Measurements from ENCODE around the gene OSGIN1.

OSGIN1 gene

DNA sequence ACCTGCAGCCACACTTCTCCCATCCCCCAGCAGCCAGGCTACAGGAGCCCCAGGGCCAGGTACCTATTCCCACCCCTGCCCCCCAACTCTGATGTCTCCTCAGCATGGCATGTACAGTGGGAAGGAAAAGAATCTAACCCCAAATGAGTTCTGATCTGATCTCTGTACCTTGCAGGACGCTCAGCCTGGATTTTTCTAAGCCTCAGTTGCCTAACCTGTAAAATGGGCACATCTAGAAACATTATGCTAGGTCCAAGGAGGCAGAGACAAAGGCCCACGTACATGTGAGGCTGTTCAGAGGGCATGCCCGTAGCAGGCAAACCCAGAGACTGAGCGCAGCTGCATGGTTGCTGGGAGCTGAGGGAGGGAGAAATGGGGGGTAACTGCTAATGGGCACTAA, 54.5 kb downstream of the OSGIN1 start:
- DNase-seq, result no peak

DNA sequence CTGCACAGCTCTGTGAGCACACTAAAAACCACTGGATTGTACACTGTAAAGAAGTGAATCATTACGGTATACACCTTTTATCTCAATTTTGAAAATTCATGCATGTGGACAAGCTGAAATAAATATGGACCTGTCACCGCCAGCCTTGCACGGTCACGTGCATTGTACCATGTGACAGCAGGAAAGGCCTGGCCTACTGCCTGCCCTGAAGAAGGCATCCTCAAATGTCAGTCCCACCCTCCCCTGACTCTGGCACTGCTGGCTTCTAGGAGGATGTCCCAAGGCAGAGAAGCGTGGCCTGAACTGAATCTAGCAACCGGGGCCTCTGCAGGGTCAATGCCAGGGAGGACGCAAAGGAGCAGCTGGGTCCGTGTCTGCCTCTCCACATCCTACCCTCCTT, 54.9 kb downstream of the OSGIN1 start:
- no peak for DNase-seq

DNA sequence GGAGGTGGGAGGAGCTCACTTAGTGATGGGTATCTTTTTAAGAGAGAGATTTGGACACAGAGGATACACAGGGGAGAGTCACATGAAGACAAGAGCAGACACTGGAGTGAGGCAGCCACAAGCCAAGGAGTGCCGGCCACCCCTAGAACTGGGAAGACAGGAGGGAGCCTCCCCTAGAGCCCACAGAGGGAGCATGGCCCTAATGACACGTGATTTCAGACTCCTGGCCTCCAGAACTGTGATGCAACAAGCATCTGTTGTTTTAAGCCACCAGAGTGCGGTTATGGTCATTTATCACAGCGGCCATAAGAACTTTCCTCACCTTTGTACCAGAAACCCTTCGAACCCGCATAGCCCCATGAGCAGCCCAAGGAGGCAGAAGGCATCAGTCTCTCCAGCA, 56.2 kb downstream of the OSGIN1 start:
- no peak for DNase-seq

DNA sequence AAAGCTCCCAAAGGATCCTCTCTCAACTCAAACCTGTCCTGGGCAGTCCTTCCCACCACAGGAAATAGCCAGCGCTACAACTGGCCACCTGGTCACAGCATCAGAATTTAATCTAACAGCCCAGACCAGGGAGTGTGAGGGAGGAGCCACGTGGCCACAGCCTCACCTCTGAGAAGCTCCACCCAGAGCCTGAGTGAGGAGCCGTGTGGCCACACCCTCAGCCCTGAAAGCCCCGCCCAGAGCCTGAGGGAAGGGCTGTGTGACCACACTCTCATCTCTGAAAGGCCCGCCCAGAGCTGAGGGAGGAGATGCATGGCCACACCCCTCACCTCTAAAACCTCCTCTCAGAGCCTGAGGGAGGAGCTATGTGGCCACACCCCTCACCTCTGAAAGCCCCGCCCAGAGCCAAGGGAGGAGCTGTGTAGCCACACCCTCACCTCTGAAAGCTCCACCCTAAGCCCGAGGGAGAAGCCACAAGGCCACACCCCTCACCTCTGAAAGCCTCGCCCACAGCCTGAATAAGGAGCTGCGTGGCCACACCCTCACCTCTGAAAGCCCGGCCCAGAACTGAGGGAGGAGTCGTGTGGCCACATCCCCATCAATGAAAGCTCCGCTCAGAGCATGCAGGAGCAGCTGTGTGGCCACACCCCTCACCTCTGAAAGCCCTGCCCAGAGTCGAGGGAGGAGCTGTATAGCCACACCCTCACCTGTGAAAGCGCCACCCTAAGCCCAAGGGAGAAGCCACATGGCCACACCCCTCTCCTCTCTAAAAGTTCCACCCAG, 60.9 kb downstream of the OSGIN1 start:
- peak; percentile 95 for DNase-seq

DNA sequence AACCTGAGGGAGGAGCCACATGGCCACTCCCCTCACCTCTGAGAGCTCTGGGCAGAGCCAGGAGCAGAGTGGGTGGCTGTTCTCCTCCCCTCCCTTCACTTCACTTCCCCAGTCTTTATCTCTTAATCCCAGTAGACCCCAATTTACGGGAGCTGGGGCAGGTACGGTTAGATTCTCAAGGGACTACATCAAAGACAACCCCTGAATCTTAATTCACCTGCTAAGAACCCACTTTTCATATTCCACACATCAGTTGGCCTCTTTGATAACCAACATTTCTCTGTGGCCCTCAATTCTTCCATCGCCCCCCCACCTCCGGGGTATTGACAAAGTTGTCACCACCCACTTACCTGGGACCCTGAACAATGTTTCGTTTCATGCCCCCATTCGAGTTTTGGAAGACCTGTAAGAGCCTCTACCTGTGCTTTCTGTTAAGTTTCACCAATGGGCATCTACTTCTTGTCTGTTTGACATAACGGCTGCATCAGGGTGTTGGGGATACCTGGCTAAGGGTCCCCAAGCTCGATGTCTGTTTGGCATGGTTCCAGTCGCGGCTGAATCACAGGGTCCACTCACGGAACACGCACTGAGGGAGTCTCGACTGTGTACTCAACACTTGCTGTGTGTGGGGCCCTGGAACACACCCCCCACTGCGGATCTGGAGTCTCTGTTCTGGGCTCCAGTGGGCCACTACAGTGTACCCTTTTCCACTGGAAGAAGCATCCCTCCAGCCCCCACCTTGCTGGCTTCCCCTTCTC, 61.7 kb downstream of the OSGIN1 start:
- DNase-seq, result no peak

DNA sequence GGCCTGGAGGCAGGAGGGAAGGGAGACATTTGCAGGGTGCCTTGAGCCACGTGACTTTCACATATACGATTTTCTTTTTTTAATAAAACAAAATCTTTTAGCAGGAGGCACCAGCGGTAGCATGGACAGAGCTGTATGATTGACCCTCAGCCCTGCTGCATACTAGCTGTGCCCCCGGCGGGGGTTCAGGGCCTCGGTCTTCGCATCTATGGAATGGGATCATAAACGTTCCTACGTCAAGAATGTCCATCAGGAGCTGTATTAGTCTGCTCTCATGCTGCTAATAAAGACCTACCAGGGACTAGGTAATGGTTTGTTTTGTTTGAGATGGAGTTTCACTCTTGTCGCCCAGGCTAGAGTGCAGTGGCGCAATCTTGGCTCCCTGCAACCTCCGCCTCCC, 62.4 kb downstream of the OSGIN1 start:
- DNase-seq, result no peak
